ENCODE measurements around the gene VEZF1.

Gene VEZF1

DNA sequence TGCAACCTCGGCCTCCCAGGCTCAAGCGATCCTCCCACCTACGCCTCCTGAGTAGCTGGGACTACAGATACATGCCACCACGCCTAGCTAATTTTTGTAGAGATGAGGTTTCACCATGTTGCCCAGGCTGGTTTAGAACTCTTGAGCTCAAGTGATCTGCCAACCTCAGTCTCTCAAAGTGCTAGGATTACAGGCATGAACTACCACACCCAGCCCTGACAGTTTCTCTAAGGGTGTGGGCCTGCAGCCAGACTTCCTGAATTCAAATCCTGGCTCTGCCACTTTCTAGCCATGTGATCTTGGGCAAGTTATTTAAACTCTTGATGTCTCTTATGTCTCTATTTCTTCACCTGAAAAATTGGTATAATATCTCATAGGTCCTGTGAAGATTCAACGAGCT is 38.4 kb downstream of the VEZF1 start:
- Histone ChIP-seq H3K4me2 (ENCODE audit: insufficient read depth, low read length) (no peak overlapping the region), H4K20me1 (ENCODE audit: insufficient read depth, low read length) (peaks cover 7% of the 10 kb centered on the region), H3K27ac (ENCODE audit: low read length) (no peak overlapping the region), H3K9ac (ENCODE audit: low read depth, low read length) (no peak overlapping the region), H3K36me3 (ENCODE audit: insufficient read depth, low read length) (no peaks in the 10 kb centered on the region), H3K9me3 (ENCODE audit: insufficient read depth, low read length, severe bottlenecking) (no peaks in the 10 kb centered on the region), H3K27me3 (ENCODE audit: insufficient read depth, low read length, poor library complexity) (peaks cover 30% of the 10 kb centered on the region), H2AFZ (ENCODE audit: low read depth, low read length) (no peak overlapping the region), H3K79me2 (ENCODE audit: insufficient read depth, low read length) (no peaks in the 10 kb centered on the region), H3K4me1 (ENCODE audit: insufficient read depth, low read length) (peaks cover 14% of the 10 kb centered on the region), H3K4me3 (ENCODE audit: low read depth in 1 of 2, low read length in 2 of 2) (no peak overlapping the region)
- TF ChIP-seq, protein P1, sequence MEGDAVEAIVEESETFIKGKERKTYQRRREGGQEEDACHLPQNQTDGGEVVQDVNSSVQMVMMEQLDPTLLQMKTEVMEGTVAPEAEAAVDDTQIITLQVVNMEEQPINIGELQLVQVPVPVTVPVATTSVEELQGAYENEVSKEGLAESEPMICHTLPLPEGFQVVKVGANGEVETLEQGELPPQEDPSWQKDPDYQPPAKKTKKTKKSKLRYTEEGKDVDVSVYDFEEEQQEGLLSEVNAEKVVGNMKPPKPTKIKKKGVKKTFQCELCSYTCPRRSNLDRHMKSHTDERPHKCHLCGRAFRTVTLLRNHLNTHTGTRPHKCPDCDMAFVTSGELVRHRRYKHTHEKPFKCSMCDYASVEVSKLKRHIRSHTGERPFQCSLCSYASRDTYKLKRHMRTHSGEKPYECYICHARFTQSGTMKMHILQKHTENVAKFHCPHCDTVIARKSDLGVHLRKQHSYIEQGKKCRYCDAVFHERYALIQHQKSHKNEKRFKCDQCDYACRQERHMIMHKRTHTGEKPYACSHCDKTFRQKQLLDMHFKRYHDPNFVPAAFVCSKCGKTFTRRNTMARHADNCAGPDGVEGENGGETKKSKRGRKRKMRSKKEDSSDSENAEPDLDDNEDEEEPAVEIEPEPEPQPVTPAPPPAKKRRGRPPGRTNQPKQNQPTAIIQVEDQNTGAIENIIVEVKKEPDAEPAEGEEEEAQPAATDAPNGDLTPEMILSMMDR (IDR thresholded peaks at IDR 0.05; ENCODE audit: borderline replicate concordance, extremely low read depth, low read length, poor library complexity, severe bottlenecking) = no peak
- no peak for TF ChIP-seq EZH2 (IDR thresholded peaks at IDR 0.05; ENCODE audit: borderline replicate concordance, low read depth, low read length, severe bottlenecking)
- no peak for ATAC-seq (ENCODE audit: insufficient read depth, low read depth)
- DNase-seq = no peak

DNA sequence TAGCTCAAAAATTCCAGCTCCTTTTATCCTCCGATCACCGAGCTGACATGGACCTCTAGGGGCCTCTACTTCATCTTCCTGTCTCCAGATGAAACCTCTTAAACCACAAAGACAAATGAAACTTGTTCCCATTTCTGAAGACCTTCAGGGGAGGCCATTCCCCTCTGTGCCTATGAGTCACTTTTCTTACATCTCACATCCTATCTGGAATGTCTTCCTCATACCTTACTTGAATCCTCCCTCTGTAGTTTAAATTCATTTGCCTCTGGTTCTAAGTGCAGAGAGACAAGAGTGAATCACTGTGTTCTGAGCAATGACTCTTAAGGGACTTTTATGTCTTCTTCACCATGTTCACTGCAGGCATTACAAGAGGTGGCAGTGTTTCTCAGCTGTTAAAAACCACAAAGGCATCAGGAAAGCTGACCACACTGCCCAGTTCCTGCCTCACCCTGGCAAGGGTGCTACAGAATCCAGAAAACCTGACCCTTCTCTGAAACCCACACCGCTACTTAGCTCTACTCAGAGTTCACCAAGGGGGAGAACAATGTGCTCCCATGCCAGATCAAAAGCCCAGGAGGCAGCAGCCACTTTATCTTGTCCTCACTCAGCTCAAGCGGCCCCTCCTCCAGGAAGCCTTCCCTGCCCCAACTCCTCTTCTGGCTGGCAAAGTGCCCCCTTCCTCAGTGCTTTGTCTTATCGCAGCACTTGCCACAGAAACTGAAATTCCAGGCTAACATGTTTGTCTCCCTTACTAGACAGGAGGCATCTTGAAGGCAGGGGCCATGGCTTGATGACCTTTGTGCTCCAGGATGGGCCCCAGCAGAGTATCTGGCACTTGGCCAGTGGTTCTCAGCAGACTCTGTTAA is 39.3 kb downstream of the VEZF1 start:
- H3K9ac ChIP-seq (ENCODE audit: low read depth, low read length) = no peak overlapping the region
- peaks cover 12% of the 10 kb centered on the region for H3K4me1 ChIP-seq (ENCODE audit: insufficient read depth, low read length)
- TF ChIP-seq EZH2 (IDR thresholded peaks at IDR 0.05; ENCODE audit: borderline replicate concordance, low read depth, low read length, severe bottlenecking) = no peak
- TF ChIP-seq, protein P1 (IDR thresholded peaks at IDR 0.05; ENCODE audit: borderline replicate concordance, extremely low read depth, low read length, poor library complexity, severe bottlenecking) = no peak
- H3K27me3 ChIP-seq (ENCODE audit: insufficient read depth, low read length, poor library complexity) = peaks cover 22% of the 10 kb centered on the region
- H3K79me2 ChIP-seq (ENCODE audit: insufficient read depth, low read length) = no peaks in the 10 kb centered on the region
- no peak overlapping the region for H3K4me3 ChIP-seq (ENCODE audit: low read depth in 1 of 2, low read length in 2 of 2)
- ATAC-seq (ENCODE audit: insufficient read depth, low read depth) (no peak), DNase-seq (no peak)
- no peak overlapping the region for H3K4me2 ChIP-seq (ENCODE audit: insufficient read depth, low read length)
- peaks cover 7% of the 10 kb centered on the region for H4K20me1 ChIP-seq (ENCODE audit: insufficient read depth, low read length)
- no peaks in the 10 kb centered on the region for H3K9me3 ChIP-seq (ENCODE audit: insufficient read depth, low read length, severe bottlenecking)
- H3K27ac ChIP-seq (ENCODE audit: low read length) = no peak overlapping the region
- H3K36me3 ChIP-seq (ENCODE audit: insufficient read depth, low read length) = no peaks in the 10 kb centered on the region
- no peak overlapping the region for H2AFZ ChIP-seq (ENCODE audit: low read depth, low read length)

DNA sequence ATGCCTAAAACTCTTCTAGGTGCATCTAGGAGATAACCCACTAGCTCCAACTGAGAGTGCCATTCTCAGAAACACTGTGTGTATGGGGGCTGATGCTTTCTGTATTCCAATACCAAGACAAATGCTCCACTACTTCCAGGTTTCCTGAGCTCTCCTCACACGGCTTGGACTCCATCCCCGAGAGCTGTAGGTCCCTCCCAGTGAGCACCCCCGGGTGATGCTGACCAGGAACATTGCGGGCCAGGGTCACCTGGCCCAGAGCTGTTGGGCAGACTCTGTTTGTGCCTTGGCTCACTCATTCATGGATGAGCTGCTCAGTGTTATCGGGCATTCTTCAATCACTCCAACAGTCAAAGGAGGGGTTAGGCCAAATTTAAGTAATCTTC is 39.9 kb downstream of the VEZF1 start:
- Histone ChIP-seq H3K36me3 (ENCODE audit: insufficient read depth, low read length) (no peaks in the 10 kb centered on the region), H3K27ac (ENCODE audit: low read length) (no peak overlapping the region), H3K9me3 (ENCODE audit: insufficient read depth, low read length, severe bottlenecking) (no peaks in the 10 kb centered on the region), H2AFZ (ENCODE audit: low read depth, low read length) (no peak overlapping the region), H3K79me2 (ENCODE audit: insufficient read depth, low read length) (no peaks in the 10 kb centered on the region), H3K4me2 (ENCODE audit: insufficient read depth, low read length) (no peak overlapping the region), H3K4me1 (ENCODE audit: insufficient read depth, low read length) (peaks cover 12% of the 10 kb centered on the region), H3K9ac (ENCODE audit: low read depth, low read length) (no peak overlapping the region), H4K20me1 (ENCODE audit: insufficient read depth, low read length) (peaks cover 4% of the 10 kb centered on the region), H3K27me3 (ENCODE audit: insufficient read depth, low read length, poor library complexity) (peaks cover 16% of the 10 kb centered on the region), H3K4me3 (ENCODE audit: low read depth in 1 of 2, low read length in 2 of 2) (no peak overlapping the region)
- DNase-seq (no peak), ATAC-seq (ENCODE audit: insufficient read depth, low read depth) (no peak)
- TF ChIP-seq EZH2 (IDR thresholded peaks at IDR 0.05; ENCODE audit: borderline replicate concordance, low read depth, low read length, severe bottlenecking) = no peak
- TF ChIP-seq, protein P1 (IDR thresholded peaks at IDR 0.05; ENCODE audit: borderline replicate concordance, extremely low read depth, low read length, poor library complexity, severe bottlenecking) = no peak
